HTERT RPE-1 (cell line): ENCODE results near the gene PCID2.

Experiments used
- in situ Hi-C: fragments of 300-500 bp; cut with MboI; formaldehyde crosslinking; loops from 4 replicates; pipeline ENCODE4 v1.14.3; 2020; ENCODE audit warnings: low sequenced_read_pairs

PCID2 gene

DNA sequence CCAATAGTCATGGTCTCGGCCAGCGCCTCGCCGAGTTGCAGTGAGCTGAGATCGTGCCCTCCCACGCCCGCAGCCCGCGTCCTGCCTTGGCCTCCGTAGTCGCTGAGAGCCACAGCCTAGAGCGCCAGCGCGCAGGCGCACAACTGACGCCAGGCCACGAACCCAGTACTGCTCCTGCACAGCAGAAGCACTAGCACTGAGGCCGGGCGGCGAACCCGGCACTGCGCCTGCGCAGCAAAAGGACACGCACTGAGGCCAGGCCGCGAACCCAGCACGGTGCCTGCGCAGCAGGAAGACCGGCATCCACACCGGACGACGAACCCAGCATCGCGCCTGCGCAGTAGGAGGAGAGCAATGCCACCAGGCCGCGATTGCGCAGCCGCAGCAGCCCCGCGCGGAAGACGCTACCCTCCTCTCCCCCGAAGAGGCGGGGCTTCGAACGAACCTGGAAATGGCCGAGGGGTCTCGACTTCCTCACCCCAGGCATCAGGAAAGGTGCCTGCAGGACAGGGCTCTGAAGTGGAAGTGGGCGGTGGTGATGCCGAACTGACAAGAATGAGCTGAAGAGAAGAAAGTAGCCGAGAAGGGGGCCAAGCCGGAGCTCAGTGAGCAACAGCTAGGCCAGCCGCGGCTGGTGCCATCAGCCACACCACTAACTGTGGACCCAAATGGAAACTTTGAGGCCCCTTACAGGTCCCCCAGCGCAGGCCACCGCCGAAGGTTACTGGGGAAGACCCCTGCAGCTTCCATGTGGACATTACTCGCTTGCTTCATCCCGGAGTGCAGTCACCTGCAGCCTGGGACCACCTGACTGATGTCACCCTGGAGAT is 78.3 kb downstream of the PCID2 start:
- in situ Hi-C loops: no loop called here

DNA sequence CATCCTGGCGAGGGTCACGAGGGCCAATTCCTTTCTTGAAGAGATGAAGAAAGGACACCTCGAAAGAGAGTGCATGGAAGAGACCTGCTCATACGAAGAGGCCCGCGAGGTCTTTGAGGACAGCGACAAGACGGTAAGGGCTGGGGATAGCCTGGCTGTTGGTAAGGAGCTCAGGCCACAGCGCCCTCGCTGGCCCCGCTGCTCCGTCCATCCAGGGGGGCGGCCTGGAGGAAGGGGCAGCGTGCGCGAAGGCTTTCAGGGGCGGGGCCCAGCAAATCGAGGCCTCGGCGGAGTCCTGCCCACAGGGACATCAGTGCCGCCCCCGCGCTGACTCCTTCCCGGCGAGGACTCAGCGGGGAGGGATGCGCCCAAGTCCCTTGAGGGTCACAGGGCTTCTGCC is 79.0 kb downstream of the PCID2 start:
- in situ Hi-C loops: no loop called here
